Heart right ventricle (tissue), 16 donors: Measurements from ENCODE around the gene TOX2. TPM values are rescaled to one million over a fixed set of nuclear protein-coding genes. Genes with fewer than 3 reads are reported as not detected.

Experiments used
- ATAC-seq, 8 donors: fragments of 200-7000 bp; cut with Tn5 transposase; one replicate each; pipeline ENCODE4 v1.9.1; 2020; ENCODE audit warnings: mild to moderate bottlenecking in 8 of 8, moderate library complexity in 8 of 8, moderate number of reproducible peaks in 1 of 8
- DNase-seq, 2 donors: peaks; one replicate each; pipeline ENCODE4 v3.0.0-alpha.2; 2020
- H3K27ac ChIP-seq, 10 donors: fragments of 200-600 bp; sonication (generic) in 2 of 10; one replicate each; pipeline versions ENCODE4 v1.5.0 to v1.8.0; 2020 to 2022; ENCODE audit warnings: mild to moderate bottlenecking in 3 of 10
- H3K27me3 ChIP-seq, 7 donors: fragments of 200-600 bp; one replicate each; pipeline ENCODE4 v1.8.0; 2021 to 2022; ENCODE audit warnings: mild to moderate bottlenecking in 2 of 7
- H3K36me3 ChIP-seq, 9 donors: fragments of 200-600 bp; sonication (generic) in 1 of 9; one replicate each; pipeline versions ENCODE4 v1.5.0 to v1.8.0; 2020 to 2022; ENCODE audit warnings: mild to moderate bottlenecking in 2 of 9
- H3K4me1 ChIP-seq, 9 donors: fragments of 200-600 bp; sonication (generic) in 1 of 9; one replicate each; pipeline versions ENCODE4 v1.5.0 to v1.8.0; 2020 to 2022; ENCODE audit warnings: mild to moderate bottlenecking in 4 of 9
- H3K4me3 ChIP-seq, 10 donors: fragments of 200-600 bp; sonication (generic) in 2 of 10; one replicate each; pipeline versions ENCODE4 v1.5.0 to v1.8.0; 2020 to 2022; ENCODE audit warnings: mild to moderate bottlenecking in 7 of 10, moderate library complexity in 2 of 10
- H3K9me3 ChIP-seq, 11 donors: fragments of 200-600 bp in 10 of 11; sonication (generic) in 2 of 11; one replicate each; pipeline versions ENCODE4 v1.5.0 to v1.8.0; 2013 to 2022; ENCODE audit warnings: mild to moderate bottlenecking in 2 of 11, control low read depth in 1 of 11, moderate library complexity in 1 of 11
- WGBS, 2 donors: extraction: QIAGEN DNeasy Blood & Tissue Kit; methylation state at CpG; one replicate each; pipeline ENCODE4 v1.1.7; 2013; ENCODE audit warnings: inconsistent platforms in 1 of 2; 5-methylcytosine and 5-hydroxymethylcytosine counted together
- intact Hi-C, 10 donors: fragments of 100-400 bp; cut with DNase I; formaldehyde crosslinking; loops; one replicate each; pipeline versions ENCODE4 v1.11.1 to v1.14.2; 2022
- polyA plus RNA-seq, 2 donors: library from polyadenylated mRNA; stranded (reverse); fragments of 200-250 nt; gene quantifications; one replicate each; pipeline ENCODE4 v1.2.3, GENCODE V29; 2013
- total RNA-seq, 10 donors: library from RNA; stranded (reverse); fragmentation: NEBNext Ultra II Directional in 3 of 10; extraction: Animal tissue kit (Norgen Biotek cat#: 25700) in 3 of 10; gene quantifications; one replicate each; pipeline versions ENCODE4 v1.2.1 to v1.2.4, GENCODE V29; 2021 to 2023
- TF ChIP-seq, protein P1 (sequence below), 9 donors: fragments of 200-600 bp; sonication (generic) in 2 of 9; IDR thresholded peaks; one replicate each; pipeline versions ENCODE4 v1.5.0 to v1.8.0; 2021 to 2022; ENCODE audit warnings: antibody characterized with exemption in 9 of 9, mild to moderate bottlenecking in 5 of 9, moderate library complexity in 1 of 9
- donor health status: Arrhythmogenic right ventricular cardiomyopathy.
- donor health status: ischemic (EF 13 %, LVEDD 7.1; RV severe dilation, severe dysfunction).
- donor health status: healthy with polysubstance abuse.
- donor health status: DM: no; HTN: yes; CAD: no.
- donor health status: DM: no; HTN: no; CAD: no.
- donor health status: ischemic (EF 25% LVEDD 6.9; RV normal size, moderate dysfunction).
- donor health status: ischemic (EF 25% LVEDD 5.7; RV mildly dilated, moderate dysfunction).
- donor health status: healthy.
- donor health status: DM: yes; HTN: yes; CAD: no.
- donor health status: Ischemic cardiomyopathy.
- donor health status: ischemic (EF 35%, LVEDD 5.7; RV mildly dilated, moderate dysfunction).
- donor health status: nonischemic (EF 11% LVEDD 7.7; RV severe dilation, severe dysfunction).
- donor health status: DM: yes; HTN: yes; CAD: no.
- donor health status: PGD.
- donor health status: ischemic (EF 29% LVEDD 5.4; RV normal size, mild dysfunction).
- donor health status: nonischemic (EF 23%, LVEDD 6.1; RV moderate dilation, normal function).

Gene TOX2
- total and polyA plus RNA-seq, 12 donors, result 0.25 to 2.0 (median 1.1) TPM

- no peak for DNase-seq
- ATAC-seq, result no peak
- intact Hi-C loops, result loop anchor here in 1 of 10 donors (10.0 kb wide), 2 partner anchors 155 to 235 kb away; no protein-coding TSS in a partner anchor
- TF ChIP-seq, protein P1, sequence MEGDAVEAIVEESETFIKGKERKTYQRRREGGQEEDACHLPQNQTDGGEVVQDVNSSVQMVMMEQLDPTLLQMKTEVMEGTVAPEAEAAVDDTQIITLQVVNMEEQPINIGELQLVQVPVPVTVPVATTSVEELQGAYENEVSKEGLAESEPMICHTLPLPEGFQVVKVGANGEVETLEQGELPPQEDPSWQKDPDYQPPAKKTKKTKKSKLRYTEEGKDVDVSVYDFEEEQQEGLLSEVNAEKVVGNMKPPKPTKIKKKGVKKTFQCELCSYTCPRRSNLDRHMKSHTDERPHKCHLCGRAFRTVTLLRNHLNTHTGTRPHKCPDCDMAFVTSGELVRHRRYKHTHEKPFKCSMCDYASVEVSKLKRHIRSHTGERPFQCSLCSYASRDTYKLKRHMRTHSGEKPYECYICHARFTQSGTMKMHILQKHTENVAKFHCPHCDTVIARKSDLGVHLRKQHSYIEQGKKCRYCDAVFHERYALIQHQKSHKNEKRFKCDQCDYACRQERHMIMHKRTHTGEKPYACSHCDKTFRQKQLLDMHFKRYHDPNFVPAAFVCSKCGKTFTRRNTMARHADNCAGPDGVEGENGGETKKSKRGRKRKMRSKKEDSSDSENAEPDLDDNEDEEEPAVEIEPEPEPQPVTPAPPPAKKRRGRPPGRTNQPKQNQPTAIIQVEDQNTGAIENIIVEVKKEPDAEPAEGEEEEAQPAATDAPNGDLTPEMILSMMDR (IDR thresholded peaks at IDR 0.05), result no peak
- 44 to 54% methylated on average over 4 of the region's 4 CpGs for WGBS, 2 donors
- H3K4me3 ChIP-seq, result no peak overlapping the region
- no peaks in the 10 kb centered on the region for H3K36me3 ChIP-seq
- no peaks in the 10 kb centered on the region for H3K9me3 ChIP-seq
- peaks cover 0 to 2% (median 0%) of the 10 kb centered on the region in 7 donors for H3K27me3 ChIP-seq
- no peak overlapping the region for H3K27ac ChIP-seq
- H3K4me1 ChIP-seq, result no peaks in the 10 kb centered on the region
These were observed 85.2 kb downstream of the TOX2 start for GRCh38 chr20:43999848-44000247.

DNA sequence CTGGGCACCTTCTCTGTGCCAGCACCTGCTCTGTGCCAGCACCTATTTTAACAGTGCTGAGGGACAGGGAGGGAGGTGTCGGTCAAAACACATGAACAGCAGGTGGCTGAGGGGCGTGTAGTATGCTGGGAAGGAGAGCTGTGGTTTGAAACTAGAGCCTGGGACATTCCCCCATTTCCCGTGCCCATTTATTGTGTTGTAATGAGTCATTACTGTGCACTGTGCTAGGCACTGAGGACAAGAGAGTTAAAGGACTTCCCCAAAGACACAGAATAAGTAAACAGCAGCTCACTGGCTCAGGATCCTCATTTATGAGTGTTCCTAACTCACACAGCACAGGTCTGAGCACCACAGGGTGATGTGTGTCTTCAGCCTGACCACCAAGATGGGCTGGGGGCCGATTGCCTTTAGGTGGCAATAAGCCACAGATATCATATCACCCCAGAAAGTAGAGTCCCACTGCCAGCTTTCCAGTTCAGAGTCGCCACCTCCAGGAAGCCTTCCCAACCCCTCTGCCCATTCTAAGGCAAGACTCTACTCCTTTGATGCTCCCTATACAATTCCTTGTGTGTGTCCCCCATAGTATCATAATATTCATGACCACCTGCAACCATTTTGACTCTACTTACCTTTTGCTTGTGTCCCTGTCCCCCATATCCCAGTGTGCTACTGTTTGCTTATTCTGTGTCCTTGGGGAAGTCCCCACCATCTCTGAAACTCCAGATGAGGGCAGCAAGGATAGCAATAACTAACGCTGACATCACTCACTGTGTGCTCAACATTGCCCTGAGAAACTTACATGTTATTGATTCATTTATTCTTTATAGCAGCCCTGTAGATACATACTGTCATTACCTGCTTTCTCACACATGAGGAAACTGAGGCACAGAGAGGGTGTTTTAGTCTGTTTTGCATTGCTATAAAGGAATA, 87.3 kb downstream of the TOX2 start:
- peak in 1 of 8 donors; percentile 41 for ATAC-seq
- H3K4me1 ChIP-seq, result no peaks in the 10 kb centered on the region
- H3K27me3 ChIP-seq, result no peaks in the 10 kb centered on the region
- TF ChIP-seq, protein P1 (IDR thresholded peaks at IDR 0.05), result no peak
- no peaks in the 10 kb centered on the region for H3K36me3 ChIP-seq
- H3K9me3 ChIP-seq, result no peaks in the 10 kb centered on the region
- WGBS, 2 donors, result 65 to 73% methylated on average over 6 of the region's 6 CpGs
- no peak for DNase-seq
- no peak overlapping the region for H3K27ac ChIP-seq
- intact Hi-C loops, result loop anchor here in 1 of 10 donors (10.0 kb wide), 2 partner anchors 157 to 237 kb away; no protein-coding TSS in a partner anchor
- H3K4me3 ChIP-seq, result no peak overlapping the region

GRCh38 chr20:44002861-44003260, 88.2 kb downstream of the TOX2 start:
- H3K4me3 ChIP-seq, result no peak overlapping the region
- TF ChIP-seq, protein P1 (IDR thresholded peaks at IDR 0.05), result no peak
- no peak for DNase-seq
- no peaks in the 10 kb centered on the region for H3K9me3 ChIP-seq
- H3K27ac ChIP-seq, result no peak overlapping the region
- WGBS, 2 donors, result 85 to 89% methylated on average over 1 of the region's 1 CpG
- no peaks in the 10 kb centered on the region for H3K4me1 ChIP-seq
- intact Hi-C loops, result loop anchor here in 1 of 10 donors (10.0 kb wide), 2 partner anchors 158 to 238 kb away; no protein-coding TSS in a partner anchor
- H3K36me3 ChIP-seq, result no peaks in the 10 kb centered on the region
- H3K27me3 ChIP-seq, result no peaks in the 10 kb centered on the region
- no peak for ATAC-seq

GRCh38 chr20:44003609-44004008, 89.0 kb downstream of the TOX2 start:
- 81 to 88% methylated on average over 5 of the region's 5 CpGs for WGBS, 2 donors
- no peak for ATAC-seq
- no peak for DNase-seq
- TF ChIP-seq, protein P1 (IDR thresholded peaks at IDR 0.05), result no peak
- intact Hi-C loops, result loop anchor here in 1 of 10 donors (10.0 kb wide), 2 partner anchors 159 to 239 kb away; no protein-coding TSS in a partner anchor
- no peaks in the 10 kb centered on the region for H3K27me3 ChIP-seq
- no peak overlapping the region for H3K27ac ChIP-seq
- H3K4me1 ChIP-seq, result no peaks in the 10 kb centered on the region
- H3K9me3 ChIP-seq, result no peaks in the 10 kb centered on the region
- H3K4me3 ChIP-seq, result no peak overlapping the region
- H3K36me3 ChIP-seq, result no peaks in the 10 kb centered on the region
